GOT3 (cell line): ENCODE measurements around the gene DOCK4.

Experiments
- DNase-seq: peaks from one replicate; lab custom pipeline; 2025; ENCODE audit warnings: mixed read lengths; lab: John Stamatoyannopoulos, UW

Gene DOCK4

GRCh38 chr7:112074464-112074863 is 131.7 kb downstream of the DOCK4 start:
- DNase-seq: no peak

DNA sequence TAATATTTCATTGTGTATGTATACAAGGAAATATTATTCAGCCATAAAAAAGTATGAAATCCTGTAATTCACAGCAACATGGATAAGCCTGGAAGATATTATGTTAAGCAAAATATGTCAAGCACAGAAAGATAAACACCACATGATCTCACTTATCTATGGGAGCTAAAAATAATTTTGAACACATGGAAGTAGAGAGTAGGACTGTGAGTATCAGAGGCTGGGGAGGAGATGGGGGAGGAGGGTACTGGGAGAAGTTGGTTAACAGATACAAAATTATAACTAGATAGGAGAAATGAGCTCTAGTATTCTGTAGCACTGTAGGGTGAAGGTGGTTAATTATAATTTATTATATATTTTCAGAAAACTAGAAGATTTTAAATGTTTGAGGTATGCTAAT is 132.7 kb downstream of the DOCK4 start:
- DNase-seq: no peak

- no peak for DNase-seq
Observed at GRCh38 chr7:112072541-112073245, 133.5 kb downstream of the DOCK4 start.

DNA sequence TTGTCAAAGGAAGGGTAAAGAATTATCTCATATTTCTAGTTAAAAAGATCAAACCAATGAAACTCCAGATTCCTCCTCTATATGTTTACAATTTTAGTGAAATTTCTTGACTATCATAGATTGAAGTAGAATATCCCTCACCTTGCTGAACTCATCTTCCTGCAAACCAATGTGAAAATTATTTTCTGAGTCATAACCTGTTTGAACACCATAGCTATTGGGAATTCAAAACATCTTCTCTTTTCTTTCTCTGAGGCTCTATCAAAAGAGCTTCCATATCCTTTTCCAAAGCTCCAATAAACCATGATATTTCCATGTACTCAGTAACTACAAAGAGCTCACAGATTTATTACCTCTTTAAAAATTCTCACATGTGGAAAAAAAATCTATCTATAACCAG is 134.3 kb downstream of the DOCK4 start:
- DNase-seq: no peak

DNA sequence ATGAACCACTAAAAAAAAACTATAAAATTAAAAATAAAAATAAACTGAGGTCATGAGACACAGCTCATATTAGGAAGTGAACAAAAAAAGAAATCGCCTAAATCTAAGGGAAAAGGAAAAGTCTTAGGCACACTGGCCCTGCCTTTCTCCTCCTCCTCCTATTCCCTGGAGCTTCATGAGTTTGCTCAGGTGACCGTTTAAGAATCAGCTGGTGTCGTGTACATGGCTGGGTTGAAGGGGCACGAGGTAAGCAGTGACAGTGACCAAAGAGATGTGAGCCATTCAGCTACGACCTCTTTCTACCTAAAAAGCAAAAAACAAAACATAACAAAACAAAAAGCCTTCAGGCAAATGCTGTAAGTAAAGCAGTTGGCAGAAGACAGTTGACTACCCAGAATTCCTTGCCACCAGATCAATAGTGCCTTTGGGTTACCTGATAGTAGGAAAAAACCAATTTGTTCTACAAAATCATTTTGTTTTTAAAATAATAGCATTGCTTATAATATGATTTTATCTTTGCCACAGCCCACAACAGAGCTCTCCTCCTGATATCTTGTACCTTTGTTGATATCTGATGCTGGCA is 135.4 kb downstream of the DOCK4 start:
- DNase-seq: no peak

GRCh38 chr7:112069879-112070321 is 136.3 kb downstream of the DOCK4 start:
- no peak for DNase-seq

GRCh38 chr7:112068967-112069366 is 137.2 kb downstream of the DOCK4 start:
- DNase-seq: no peak

- no peak for DNase-seq
Observed at GRCh38 chr7:112067632-112068540, 138.3 kb downstream of the DOCK4 start.

DNA sequence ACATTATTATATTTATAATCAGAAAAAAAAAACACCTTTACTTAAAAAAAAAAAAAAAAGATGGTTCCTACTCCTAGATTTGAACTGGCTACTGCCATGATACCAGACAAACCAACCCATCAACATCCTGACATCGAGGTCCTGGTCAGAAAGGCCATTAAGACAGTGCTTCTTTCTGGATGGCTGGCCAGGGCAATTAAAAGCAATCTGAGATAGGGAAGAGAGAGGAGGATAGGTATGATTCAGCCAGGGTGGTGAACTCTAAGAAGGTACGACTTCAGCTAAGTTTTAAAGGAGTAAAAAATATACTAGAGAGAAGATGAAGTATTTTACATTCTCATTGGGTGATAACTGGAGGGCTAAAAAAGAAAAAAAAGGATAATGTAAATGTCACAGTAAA is 139.0 kb downstream of the DOCK4 start:
- DNase-seq: no peak

DNA sequence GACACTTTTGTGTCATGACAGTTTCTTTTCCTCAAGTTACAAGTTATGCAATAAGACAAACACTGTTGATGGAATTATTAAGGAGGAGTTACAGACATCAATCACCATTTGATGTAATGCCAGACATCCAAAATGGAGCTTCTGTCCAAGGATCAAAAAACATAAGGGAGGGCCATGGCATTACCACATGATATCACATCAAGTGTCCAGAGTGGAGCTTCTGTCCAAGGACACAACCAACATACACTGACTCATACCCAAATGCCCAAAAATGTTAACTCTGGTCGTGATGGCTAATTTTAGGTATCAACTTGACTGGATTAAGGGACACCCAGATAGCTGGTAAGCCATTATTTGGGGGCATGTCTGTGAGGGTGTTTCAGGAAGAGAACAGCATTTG is 140.4 kb downstream of the DOCK4 start:
- no peak for DNase-seq

GRCh38 chr7:112064627-112065385 is 141.4 kb downstream of the DOCK4 start:
- no peak for DNase-seq

- DNase-seq: no peak
Observed at GRCh38 chr7:112063974-112064373, 142.2 kb downstream of the DOCK4 start.

DNA sequence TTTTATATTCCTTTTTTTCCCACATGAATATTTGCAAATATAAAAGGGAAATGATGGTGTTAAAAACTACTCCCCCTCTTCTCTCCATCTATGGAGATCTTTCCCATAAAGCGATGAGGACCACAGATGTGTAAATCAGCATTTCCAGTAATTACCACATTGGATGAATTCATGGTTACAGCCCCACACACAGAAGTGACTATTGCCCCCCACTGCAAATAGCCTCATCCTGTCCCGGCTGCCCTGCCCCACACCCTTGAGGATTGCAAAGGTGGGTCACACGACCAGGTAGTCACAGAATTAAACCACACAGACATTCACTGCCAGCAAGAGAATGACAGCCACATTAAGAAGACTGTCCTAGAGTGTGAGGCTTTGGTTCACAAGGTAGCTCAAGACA is 145.1 kb downstream of the DOCK4 start:
- DNase-seq: no peak

GRCh38 chr7:112060625-112061024 is 145.6 kb downstream of the DOCK4 start:
- DNase-seq: no peak

DNA sequence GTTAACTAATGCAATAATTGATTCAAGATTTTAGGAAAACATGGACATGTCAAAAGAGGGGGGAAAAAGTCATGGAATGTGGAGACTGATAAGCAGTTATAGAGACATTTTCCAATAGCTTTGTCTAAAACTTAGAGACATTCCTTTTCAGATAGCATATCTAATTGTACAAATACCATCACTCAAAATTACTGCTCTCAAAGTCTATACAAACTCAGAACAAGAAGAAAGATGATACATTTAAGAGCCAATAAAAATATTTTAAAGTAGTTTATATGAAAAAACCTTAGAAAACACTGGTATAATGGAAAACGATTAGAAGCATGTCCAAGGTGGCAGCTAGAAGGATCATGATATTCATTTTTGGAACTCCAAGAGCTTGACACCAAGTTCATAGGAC is 146.5 kb downstream of the DOCK4 start:
- DNase-seq: no peak

DNA sequence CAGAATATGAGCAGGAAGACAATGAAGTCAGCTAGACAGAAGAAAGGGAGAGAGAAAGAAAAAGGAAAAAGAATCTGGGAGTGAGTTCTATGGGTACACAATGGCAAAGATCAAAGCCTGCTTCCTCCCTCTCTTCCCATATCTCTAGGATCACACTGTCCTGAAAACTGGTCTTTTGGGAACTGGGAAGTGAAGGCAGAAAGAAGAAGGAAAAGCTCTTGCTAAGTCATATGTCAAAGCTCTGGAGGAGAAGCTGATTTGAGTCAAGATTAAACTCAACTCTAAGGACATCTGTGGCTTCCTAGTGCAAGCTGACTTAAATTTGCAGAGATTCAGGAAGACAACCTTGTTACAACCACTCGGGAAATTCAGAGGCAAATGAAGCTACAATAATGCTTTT is 147.5 kb downstream of the DOCK4 start:
- no peak for DNase-seq

- no peak for DNase-seq
Observed at GRCh38 chr7:112056409-112056808, 149.8 kb downstream of the DOCK4 start.

GRCh38 chr7:112053737-112054069 is 152.5 kb downstream of the DOCK4 start:
- DNase-seq: no peak

- DNase-seq: no peak
Observed at GRCh38 chr7:112052993-112053736, 153.0 kb downstream of the DOCK4 start.

DNA sequence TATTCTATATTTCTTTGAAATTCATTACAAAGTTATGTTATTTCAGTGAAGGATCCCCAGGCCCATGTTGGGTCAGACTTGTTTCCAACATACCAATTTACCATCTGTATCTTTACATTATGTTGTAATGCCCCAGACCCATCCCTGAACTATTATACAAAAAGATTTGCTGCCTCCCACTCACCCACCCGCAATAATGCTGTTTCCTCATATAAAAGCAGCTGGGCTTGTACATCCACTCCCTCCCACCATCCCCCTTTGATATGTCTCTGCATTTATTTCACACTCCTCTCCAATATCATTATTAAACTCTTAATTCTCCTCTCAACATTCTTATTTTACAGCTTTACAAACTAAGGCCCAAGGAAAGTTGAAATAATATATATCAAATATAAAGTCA is 153.7 kb downstream of the DOCK4 start:
- no peak for DNase-seq

DNA sequence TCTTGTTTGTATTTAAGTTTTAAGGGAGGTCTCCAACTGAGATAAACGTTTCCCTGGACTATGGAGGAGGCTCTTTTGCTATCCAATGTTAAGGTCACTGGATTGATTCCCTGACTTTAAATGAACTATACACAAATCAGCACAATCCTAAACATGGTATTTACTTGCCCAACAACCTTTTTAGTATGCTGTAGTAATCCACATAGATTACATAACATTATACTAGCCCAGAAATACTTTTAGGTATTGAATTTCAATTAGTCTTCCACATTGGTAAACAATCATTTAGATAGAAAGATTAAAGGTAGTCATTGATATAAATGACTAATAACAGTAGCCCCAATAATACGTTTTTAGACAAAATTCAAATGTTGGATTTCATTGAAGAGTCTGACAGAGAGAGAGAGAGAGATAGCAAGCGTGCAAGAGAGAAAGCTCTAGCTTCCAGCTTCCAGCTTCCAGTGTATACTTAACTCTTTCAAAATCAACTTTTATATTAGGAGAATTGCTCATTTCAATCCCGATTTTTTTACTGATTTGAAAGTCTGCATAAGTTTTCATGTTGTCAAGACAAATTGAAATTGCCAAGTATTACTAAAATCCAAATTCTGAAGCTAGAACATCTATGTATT is 155.8 kb downstream of the DOCK4 start:
- DNase-seq: no peak
